ENCODE data around the gene RNF220.

Gene RNF220

GRCh38 chr1:44407430-44408211 lies 2.6 kb downstream of the RNF220 start:
- peaks cover 76% of the 10 kb centered on the region for H3K27me3 ChIP-seq (ENCODE audit: control insufficient read depth, insufficient read depth, low read length, poor library complexity, severe bottlenecking)
- WGBS, 2 experiments = 0 to 1% methylated on average over 85 of the region's 85 CpGs
- peaks cover 5% of the 10 kb centered on the region for H3K4me1 ChIP-seq (ENCODE audit: control insufficient read depth, insufficient read depth, low read length)
- peak overlapping the region; percentile 56 for H3K4me3 ChIP-seq (ENCODE audit: insufficient read depth, low read depth, low read length)
- no peaks in the 10 kb centered on the region for H3K9me3 ChIP-seq (ENCODE audit: control insufficient read depth, low read length)
- no peaks in the 10 kb centered on the region for H3K36me3 ChIP-seq (ENCODE audit: control insufficient read depth, insufficient read depth, low read length)
- H3K27ac ChIP-seq (ENCODE audit: insufficient read depth, low read depth, low read length, poor library complexity, severe bottlenecking) = no peak overlapping the region

DNA sequence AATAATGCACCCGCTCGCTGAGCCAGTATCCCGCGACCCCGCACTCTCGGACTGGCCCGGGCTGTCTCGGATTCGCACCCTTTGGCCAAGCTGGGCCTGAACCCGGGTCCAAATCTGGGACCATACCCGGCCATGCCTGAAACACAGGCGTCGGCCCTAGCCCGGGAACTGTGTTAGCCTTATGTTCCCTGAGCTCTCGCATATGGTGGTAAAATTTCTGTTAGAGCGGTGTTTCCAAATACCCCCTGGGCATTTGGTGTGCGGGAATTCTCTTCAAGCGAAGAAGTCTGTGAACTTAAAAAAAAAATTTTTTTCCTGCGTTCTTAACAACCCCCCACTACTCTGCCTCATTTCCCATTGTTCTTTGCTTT lies 3.1 kb downstream of the RNF220 start:
- Histone ChIP-seq H3K9me3 (ENCODE audit: control insufficient read depth, low read length) (no peaks in the 10 kb centered on the region), H3K27ac (ENCODE audit: insufficient read depth, low read depth, low read length, poor library complexity, severe bottlenecking) (no peak overlapping the region), H3K4me3 (ENCODE audit: insufficient read depth, low read depth, low read length) (peak overlapping the region; percentile 56), H3K36me3 (ENCODE audit: control insufficient read depth, insufficient read depth, low read length) (no peaks in the 10 kb centered on the region), H3K4me1 (ENCODE audit: control insufficient read depth, insufficient read depth, low read length) (peaks cover 5% of the 10 kb centered on the region), H3K27me3 (ENCODE audit: control insufficient read depth, insufficient read depth, low read length, poor library complexity, severe bottlenecking) (peaks cover 80% of the 10 kb centered on the region)
- WGBS, 2 experiments = 1% methylated on average over 19 of the region's 19 CpGs

GRCh38 chr1:44408632-44409602 lies 3.9 kb downstream of the RNF220 start:
- Histone ChIP-seq H3K9me3 (ENCODE audit: control insufficient read depth, low read length) (no peaks in the 10 kb centered on the region), H3K4me1 (ENCODE audit: control insufficient read depth, insufficient read depth, low read length) (peaks cover 5% of the 10 kb centered on the region), H3K27me3 (ENCODE audit: control insufficient read depth, insufficient read depth, low read length, poor library complexity, severe bottlenecking) (peaks cover 87% of the 10 kb centered on the region), H3K36me3 (ENCODE audit: control insufficient read depth, insufficient read depth, low read length) (no peaks in the 10 kb centered on the region), H3K27ac (ENCODE audit: insufficient read depth, low read depth, low read length, poor library complexity, severe bottlenecking) (no peak overlapping the region), H3K4me3 (ENCODE audit: insufficient read depth, low read depth, low read length) (peak overlapping the region; percentile 0)
- WGBS, 2 experiments = 3 to 5% methylated on average over 36 to 37 of the region's 37 CpGs

GRCh38 chr1:44409757-44410156 lies 4.7 kb downstream of the RNF220 start:
- no peak overlapping the region for H3K4me3 ChIP-seq (ENCODE audit: insufficient read depth, low read depth, low read length)
- H3K36me3 ChIP-seq (ENCODE audit: control insufficient read depth, insufficient read depth, low read length) = no peaks in the 10 kb centered on the region

GRCh38 chr1:44411861-44412260 lies 6.8 kb downstream of the RNF220 start:
- H3K36me3 ChIP-seq (ENCODE audit: control insufficient read depth, insufficient read depth, low read length) = no peaks in the 10 kb centered on the region
- peaks cover 99% of the 10 kb centered on the region for H3K27me3 ChIP-seq (ENCODE audit: control insufficient read depth, insufficient read depth, low read length, poor library complexity, severe bottlenecking)
- peaks cover 4% of the 10 kb centered on the region for H3K4me1 ChIP-seq (ENCODE audit: control insufficient read depth, insufficient read depth, low read length)
- WGBS, 2 experiments = 93 to 94% methylated on average over 10 of the region's 10 CpGs
- no peak overlapping the region for H3K27ac ChIP-seq (ENCODE audit: insufficient read depth, low read depth, low read length, poor library complexity, severe bottlenecking)
- no peak overlapping the region for H3K4me3 ChIP-seq (ENCODE audit: insufficient read depth, low read depth, low read length)
- H3K9me3 ChIP-seq (ENCODE audit: control insufficient read depth, low read length) = no peaks in the 10 kb centered on the region

More at GRCh38 chr1:44409757-44410156, 4.7 kb downstream of the RNF220 start:
- 63 to 66% methylated on average over 3 of the region's 4 CpGs for WGBS, 2 experiments
- no peaks in the 10 kb centered on the region for H3K9me3 ChIP-seq (ENCODE audit: control insufficient read depth, low read length)
- H3K27me3 ChIP-seq (ENCODE audit: control insufficient read depth, insufficient read depth, low read length, poor library complexity, severe bottlenecking) = peaks cover 96% of the 10 kb centered on the region
- peaks cover 5% of the 10 kb centered on the region for H3K4me1 ChIP-seq (ENCODE audit: control insufficient read depth, insufficient read depth, low read length)
- H3K27ac ChIP-seq (ENCODE audit: insufficient read depth, low read depth, low read length, poor library complexity, severe bottlenecking) = no peak overlapping the region

GRCh38 chr1:44412601-44413000 lies 7.5 kb downstream of the RNF220 start:
- H3K4me3 ChIP-seq (ENCODE audit: insufficient read depth, low read depth, low read length) = no peak overlapping the region
- no peak overlapping the region for H3K27ac ChIP-seq (ENCODE audit: insufficient read depth, low read depth, low read length, poor library complexity, severe bottlenecking)
- H3K27me3 ChIP-seq (ENCODE audit: control insufficient read depth, insufficient read depth, low read length, poor library complexity, severe bottlenecking) = peaks cover 99% of the 10 kb centered on the region
- H3K4me1 ChIP-seq (ENCODE audit: control insufficient read depth, insufficient read depth, low read length) = peaks cover 8% of the 10 kb centered on the region
- H3K36me3 ChIP-seq (ENCODE audit: control insufficient read depth, insufficient read depth, low read length) = no peaks in the 10 kb centered on the region
- no peaks in the 10 kb centered on the region for H3K9me3 ChIP-seq (ENCODE audit: control insufficient read depth, low read length)
- WGBS, 2 experiments = 83 to 87% methylated on average over 7 of the region's 7 CpGs

DNA sequence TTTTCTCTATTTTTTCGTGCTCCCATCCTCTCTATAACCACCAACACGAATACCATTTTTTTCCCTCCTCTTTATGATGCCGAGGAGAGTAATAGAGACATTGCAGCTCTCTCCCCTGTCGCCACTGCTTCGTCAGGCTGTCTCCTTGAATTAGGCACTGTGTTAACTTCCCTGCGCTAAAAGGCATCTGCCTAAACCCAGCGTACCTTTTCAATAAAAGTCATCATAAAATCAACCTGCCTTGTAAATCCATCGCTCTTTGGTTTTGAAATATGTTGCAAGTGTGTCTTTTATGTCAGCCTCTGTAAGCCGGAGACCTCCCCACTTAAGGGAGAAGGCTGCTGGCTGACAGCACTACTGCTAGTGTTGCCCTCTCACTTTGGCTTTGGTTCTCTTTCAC lies 8.7 kb downstream of the RNF220 start:
- H3K27me3 ChIP-seq (ENCODE audit: control insufficient read depth, insufficient read depth, low read length, poor library complexity, severe bottlenecking) = peaks cover 99% of the 10 kb centered on the region
- H3K9me3 ChIP-seq (ENCODE audit: control insufficient read depth, low read length) = no peaks in the 10 kb centered on the region
- no peak overlapping the region for H3K27ac ChIP-seq (ENCODE audit: insufficient read depth, low read depth, low read length, poor library complexity, severe bottlenecking)
- peaks cover 8% of the 10 kb centered on the region for H3K4me1 ChIP-seq (ENCODE audit: control insufficient read depth, insufficient read depth, low read length)
- H3K4me3 ChIP-seq (ENCODE audit: insufficient read depth, low read depth, low read length) = no peak overlapping the region
- WGBS, 2 experiments = 92% methylated on average over 8 to 9 of the region's 9 CpGs
- no peaks in the 10 kb centered on the region for H3K36me3 ChIP-seq (ENCODE audit: control insufficient read depth, insufficient read depth, low read length)

GRCh38 chr1:44415013-44415412 lies 10.0 kb downstream of the RNF220 start:
- WGBS, 2 experiments = 96% methylated on average over 9 of the region's 9 CpGs
- Histone ChIP-seq H3K9me3 (ENCODE audit: control insufficient read depth, low read length) (no peaks in the 10 kb centered on the region), H3K27me3 (ENCODE audit: control insufficient read depth, insufficient read depth, low read length, poor library complexity, severe bottlenecking) (peaks cover 99% of the 10 kb centered on the region), H3K4me3 (ENCODE audit: insufficient read depth, low read depth, low read length) (no peak overlapping the region), H3K4me1 (ENCODE audit: control insufficient read depth, insufficient read depth, low read length) (peaks cover 8% of the 10 kb centered on the region), H3K27ac (ENCODE audit: insufficient read depth, low read depth, low read length, poor library complexity, severe bottlenecking) (no peak overlapping the region), H3K36me3 (ENCODE audit: control insufficient read depth, insufficient read depth, low read length) (no peaks in the 10 kb centered on the region)

- 89 to 90% methylated on average over 7 of the region's 7 CpGs for WGBS, 2 experiments
- Histone ChIP-seq H3K4me1 (ENCODE audit: control insufficient read depth, insufficient read depth, low read length) (peaks cover 18% of the 10 kb centered on the region), H3K9me3 (ENCODE audit: control insufficient read depth, low read length) (no peaks in the 10 kb centered on the region), H3K4me3 (ENCODE audit: insufficient read depth, low read depth, low read length) (no peak overlapping the region), H3K27ac (ENCODE audit: insufficient read depth, low read depth, low read length, poor library complexity, severe bottlenecking) (no peak overlapping the region), H3K36me3 (ENCODE audit: control insufficient read depth, insufficient read depth, low read length) (no peaks in the 10 kb centered on the region), H3K27me3 (ENCODE audit: control insufficient read depth, insufficient read depth, low read length, poor library complexity, severe bottlenecking) (peaks cover 92% of the 10 kb centered on the region)
These were observed 11.4 kb downstream of the RNF220 start for GRCh38 chr1:44416408-44416807.

Data from ectodermal cell (in vitro differentiated cells).